GM19025 (cell line): ENCODE results near the gene THSD4.
"Not testable (repeated sequence)": the region's sequence is repeated elsewhere in the genome, so short reads cannot be mapped to it uniquely, and the experiment has no call there.

Experiments used
- ATAC-seq: cut with Tn5 transposase; IDR thresholded peaks from one replicate; pipeline ENCODE4 v1.9.1; 2021; ENCODE audit warnings: mild to moderate bottlenecking, low read depth, moderate library complexity; ENCODE audit not compliant: unreplicated experiment

Gene THSD4

GRCh38 chr15:71143373-71144310 lies 28.4 kb downstream of the THSD4 start:
- no peak for ATAC-seq

- no peak for ATAC-seq
Observed at GRCh38 chr15:71145648-71146047, 30.4 kb downstream of the THSD4 start.

DNA sequence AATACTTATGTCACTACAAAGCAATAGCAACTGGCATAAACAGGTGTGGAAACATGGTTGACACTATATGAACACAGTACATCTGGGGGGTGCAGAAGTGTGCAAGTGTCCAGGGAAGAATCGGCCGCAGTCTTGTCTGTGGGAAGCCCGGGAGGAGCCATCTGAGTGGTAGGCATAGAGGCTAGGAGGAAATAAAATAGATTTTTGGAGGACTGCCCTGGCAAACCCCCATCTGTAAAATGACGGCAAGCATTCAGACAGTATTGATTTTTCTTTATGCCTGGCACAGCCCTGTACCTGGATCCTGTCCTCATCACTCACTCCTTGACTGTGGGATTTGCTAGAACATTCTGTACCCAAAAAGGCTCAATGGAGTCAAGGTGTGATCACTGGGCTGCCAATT lies 31.3 kb downstream of the THSD4 start:
- ATAC-seq: no peak

DNA sequence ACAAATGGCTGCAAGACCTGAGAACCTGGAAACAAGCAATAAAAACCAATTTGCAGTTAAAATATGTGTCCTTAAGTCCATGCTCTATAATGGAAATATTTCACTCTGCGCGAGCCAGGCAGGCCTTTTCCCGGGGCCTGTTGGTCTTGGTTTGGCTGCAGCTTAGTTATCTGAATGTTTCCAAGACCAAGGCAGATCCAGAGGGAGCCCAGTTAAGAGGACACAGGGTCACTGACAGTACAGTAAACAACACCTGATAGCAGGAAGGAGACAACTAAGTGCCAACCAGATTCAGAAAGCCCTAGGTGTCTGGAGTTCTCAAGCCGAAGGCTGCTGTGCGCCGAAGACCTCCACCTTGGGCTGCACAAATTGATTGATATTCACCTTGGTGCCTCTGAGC lies 32.8 kb downstream of the THSD4 start:
- ATAC-seq: no peak

GRCh38 chr15:71149646-71150557 lies 34.6 kb downstream of the THSD4 start:
- no peak for ATAC-seq

- ATAC-seq: no peak
Observed at GRCh38 chr15:71151081-71151480, 35.8 kb downstream of the THSD4 start.

- no peak for ATAC-seq
Observed at GRCh38 chr15:71152542-71152941, 37.3 kb downstream of the THSD4 start.

GRCh38 chr15:71153823-71154524 lies 38.7 kb downstream of the THSD4 start:
- no peak for ATAC-seq

GRCh38 chr15:71154607-71155200 lies 39.4 kb downstream of the THSD4 start:
- no peak for ATAC-seq

DNA sequence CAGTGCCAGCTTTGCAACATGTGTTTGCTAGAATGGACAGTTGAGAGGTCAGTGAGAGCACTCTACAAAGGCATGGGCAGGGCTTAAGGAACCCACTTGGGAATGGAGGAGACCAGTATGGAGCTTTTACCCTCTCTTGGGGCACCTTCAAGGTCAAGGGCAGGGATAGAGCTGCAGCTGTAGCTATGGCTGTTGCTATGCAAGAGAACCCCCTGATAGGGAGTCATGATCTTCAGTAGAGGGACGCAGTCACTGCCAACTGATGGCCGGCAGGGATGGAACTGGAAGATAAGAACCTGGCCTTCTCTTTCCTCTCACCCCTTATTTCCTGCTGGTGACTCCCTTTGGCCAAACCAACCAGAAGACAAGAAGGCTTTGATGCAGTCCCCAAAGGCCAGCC lies 40.3 kb downstream of the THSD4 start:
- no peak for ATAC-seq

DNA sequence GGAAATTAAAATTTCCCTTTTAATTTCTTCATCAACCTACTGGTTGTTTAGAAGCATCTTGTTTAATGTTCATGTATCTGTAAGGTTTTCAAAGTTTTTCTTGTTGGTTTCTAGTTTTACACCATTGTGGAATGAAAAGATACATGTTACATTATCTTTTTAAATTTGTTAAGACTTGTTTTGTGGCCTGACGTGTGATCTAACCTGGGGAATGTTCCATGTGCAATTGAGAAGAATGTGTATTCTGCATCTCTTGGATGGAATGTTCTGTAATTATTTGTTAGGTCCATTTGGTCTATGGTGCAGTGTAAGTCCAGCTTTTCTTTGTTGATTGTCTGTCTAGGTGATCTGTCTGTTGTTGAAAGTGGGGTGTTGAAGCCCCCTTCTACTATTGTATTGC lies 45.7 kb downstream of the THSD4 start:
- ATAC-seq: no peak

GRCh38 chr15:71162309-71162708 lies 47.0 kb downstream of the THSD4 start:
- ATAC-seq: no peak

DNA sequence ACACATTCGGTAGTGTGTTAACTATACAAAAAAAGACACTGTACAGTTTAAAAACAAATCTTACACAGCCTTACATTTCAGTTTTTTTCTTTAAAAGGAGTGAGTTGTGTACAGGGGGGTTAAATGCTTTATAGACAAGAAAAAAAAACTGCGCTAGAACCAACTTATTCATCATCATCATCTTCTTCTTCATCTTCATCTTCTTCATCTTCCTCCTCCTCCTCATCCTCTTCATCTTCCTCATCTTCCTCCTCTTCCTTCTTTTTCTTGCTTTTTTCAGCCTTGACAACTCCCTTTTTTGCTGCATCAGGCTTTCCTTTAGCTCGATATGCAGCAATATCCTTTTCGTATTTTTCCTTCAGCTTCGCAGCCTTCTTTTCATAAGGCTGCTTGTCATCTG lies 49.3 kb downstream of the THSD4 start:
- not testable (repeated sequence) for ATAC-seq

DNA sequence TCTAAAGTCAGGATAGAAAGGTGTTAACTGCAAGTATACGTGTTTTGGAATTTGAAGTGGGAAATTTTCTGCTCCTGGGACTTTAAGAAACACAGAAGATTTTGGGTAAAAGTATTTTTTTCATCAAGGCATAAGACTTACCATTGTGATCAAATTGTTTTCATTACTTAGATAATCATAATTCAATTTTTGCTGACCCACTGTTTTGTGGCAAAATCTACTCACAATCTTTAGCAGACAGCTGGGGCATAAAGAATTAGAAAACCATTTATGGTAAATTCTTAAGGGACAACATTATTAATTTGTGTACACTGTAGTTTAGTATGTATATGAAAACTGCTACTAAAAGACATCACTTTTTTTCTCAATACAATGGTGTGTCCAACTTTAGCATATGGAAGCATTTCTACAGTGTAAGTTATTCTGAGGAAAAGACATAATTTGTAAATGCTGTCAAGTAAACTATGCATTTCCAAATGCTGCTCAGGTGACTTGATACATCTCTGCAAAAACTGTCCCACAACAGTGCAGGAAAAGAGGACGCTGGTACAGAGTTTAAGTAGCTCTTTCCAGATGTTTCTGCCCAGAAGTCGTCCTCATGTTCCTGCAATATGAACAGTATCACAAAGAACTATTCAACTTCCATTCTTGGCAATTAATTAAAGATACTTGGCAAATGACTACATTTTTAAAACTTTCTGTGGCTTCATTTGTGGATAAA lies 52.3 kb downstream of the THSD4 start:
- ATAC-seq: no peak

- ATAC-seq: no peak
Observed at GRCh38 chr15:71168166-71168834, 53.0 kb downstream of the THSD4 start.

DNA sequence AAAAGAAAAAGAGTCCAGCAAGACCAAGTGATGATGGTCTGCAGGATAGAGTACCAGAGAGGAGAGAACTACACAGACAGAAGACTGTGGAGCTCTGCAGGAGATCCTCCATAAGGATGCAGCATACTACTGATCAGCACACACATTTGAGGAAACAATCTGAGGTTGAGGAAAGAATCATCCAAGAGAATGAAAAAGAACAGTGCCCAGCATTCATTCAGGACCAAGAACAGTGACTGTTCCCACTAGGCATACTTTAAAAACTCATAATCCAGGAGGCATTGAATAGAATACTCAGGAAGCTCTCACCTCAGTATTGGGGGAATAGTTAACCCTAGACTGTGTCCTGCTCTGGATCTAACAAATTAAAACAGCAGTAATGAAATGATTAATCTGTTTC lies 54.9 kb downstream of the THSD4 start:
- no peak for ATAC-seq

- no peak for ATAC-seq
Observed at GRCh38 chr15:71171195-71171594, 55.9 kb downstream of the THSD4 start.

GRCh38 chr15:71174360-71174759 lies 59.1 kb downstream of the THSD4 start:
- not testable (repeated sequence) for ATAC-seq
